Stimulated activated CD8-positive, alpha-beta memory T cell treated with anti-CD3 and anti-CD28 coated beads, Interleukin-12 subunit alpha, Interleukin-12 subunit beta, amount 100 ng/mL, for 4 hours (primary cell): ENCODE measurements around the gene HOXC10.

Experiments
- DNase-seq: peaks from one replicate; pipeline ENCODE4 v3.0.0-alpha.2; 2020; ENCODE audit warnings: low read depth

HOXC10 gene

DNA sequence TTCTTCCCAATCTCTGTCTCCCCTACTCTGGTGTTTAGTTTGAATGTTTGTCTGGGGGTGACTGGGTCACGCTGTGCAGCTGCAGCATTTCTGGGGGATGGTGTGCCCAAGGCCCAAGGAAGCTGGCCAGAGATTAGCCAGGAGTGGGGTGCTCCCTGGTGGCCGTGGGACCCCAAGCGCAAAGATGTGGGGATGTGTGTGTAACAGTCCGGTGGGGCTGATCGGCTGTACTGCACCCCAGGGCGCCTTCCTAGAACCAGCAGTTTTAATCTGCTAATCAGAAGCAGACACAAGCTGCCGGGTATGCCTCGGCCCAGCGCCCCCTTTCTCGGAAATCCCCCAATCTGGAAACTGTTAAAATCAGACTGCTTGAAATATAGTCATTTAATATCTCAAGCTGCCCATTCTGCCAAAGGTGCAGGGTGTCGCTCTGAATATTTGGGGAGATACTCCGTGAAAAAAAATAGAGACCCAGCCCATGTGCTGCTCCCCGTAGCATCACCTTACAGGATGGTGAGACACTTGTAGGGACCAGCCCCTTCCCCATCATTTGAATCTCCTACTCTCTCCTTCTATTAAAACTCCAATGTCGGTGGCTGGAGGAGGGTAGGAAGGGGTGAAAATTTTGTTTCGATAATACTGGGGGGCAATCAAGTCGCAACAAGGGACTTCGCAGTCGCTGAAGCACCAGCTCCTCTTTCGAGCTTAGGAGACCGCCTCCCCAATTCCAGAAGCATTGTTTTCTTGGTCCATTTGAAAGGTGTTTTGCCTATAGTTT, 19.3 kb downstream of the HOXC10 start:
- no peak for DNase-seq

DNA sequence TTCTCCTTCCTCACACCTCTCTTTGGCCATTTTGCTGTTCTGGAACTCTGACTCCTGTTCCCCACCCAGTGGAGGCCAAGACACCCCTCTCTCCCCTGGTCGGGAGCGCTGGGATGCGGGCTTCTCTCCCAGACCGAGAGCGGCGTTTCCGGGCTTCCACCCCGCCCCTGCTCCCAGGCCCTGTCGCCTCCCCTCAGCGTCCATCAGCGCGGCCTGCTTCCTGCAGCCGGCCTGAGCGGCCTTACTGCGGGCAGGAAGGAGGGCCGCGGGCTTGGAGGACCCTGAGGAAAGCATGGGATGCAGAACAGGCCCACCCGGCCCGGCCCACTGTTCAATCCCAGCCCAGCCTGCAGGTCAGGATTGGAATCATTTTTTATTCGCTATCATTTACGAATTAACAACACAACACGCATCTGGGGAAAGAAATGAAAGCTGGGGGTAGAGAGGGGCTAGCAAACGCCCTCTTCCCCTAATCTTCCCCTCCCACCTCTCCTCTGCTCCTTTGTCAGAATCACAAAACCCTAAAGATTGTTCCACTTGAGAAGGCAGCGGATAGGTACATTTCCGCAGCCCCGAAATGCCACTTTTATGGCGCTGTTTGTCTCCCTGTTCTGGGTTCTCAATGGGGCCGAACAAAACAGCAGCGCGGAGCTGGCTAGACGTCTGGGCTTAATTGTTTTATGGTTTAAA, 20.0 kb downstream of the HOXC10 start:
- no peak for DNase-seq

DNA sequence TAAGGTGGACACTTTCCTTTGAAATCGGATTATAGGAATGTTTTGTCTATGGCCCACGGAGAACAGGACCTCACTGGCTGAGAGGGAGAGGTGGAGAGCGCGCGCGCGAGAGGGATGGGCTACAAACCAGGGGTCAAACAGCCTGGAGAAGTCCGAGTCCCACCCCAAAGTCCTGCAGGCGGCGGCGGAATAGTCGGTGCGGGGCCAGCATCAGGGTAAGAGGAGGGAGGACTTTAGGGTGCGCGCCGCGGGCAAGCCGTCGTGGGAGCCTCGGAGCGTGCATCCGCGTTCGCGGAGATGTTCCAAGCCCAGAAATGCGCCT, 20.5 kb downstream of the HOXC10 start:
- DNase-seq = no peak

DNA sequence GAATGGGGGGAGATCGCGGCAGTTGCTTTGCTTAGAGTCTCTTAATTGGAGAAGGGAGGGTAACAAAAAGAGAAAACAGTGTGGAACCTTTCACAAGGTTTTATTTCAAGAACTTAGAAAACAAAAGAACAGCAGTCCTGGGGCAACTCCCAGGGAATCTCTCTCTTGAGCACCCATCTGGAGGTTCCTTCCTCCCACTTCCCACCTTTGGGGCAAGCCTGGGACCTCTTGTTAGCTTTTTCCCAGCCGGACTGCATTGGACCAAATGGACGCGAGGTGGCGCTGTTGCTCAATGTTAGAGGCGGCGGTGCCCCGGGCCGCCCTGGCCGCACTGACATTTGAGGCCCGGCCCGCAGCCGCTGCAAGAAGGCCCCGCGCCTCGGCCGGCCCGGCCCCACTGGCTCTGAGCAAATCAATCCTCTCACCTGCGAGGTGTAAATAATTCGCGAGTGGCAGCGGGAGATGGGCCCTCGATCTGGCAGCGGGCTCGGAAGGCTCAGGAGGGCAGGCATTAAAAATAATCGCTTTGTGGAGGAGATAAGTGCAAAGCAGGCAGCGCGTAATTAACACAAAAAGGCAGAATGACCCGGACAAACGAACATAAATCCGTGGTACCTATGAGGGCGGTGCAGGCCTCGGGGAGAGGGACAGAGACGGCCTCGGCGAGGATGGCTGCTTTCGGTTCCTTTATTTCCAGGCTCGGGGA, 21.1 kb downstream of the HOXC10 start:
- DNase-seq = peak; percentile 64

DNA sequence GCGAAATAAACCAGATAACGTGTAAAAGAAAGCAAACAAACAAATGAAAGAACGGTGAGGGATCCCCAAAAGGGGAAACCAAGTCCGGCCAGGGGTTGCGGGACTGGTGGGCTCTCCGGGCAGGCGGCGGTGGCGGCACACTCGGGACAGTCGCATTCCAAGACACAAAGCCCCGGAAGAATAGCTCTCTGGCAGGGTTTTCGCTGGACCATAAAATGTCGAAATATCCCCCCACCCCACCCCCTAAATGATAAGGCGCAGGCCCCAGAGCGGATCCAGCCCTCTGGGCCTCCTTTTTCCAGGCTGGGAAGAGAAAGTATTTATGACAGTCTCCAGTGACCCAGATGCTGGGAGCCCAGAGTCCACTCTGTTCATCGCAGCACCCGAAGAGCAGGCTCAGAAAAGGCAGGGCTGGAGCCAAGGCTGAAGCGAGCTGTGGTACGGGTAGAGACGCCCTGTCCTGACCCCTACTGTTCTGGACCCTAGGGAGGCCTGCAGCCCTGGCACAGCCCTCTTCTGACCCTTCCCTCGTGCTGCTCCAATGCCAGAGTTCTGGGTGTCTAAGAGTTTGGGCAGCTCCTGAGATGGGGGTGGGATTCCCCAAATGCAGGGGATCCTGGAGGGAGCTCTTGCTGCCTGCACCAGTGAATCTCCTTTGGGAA, 21.7 kb downstream of the HOXC10 start:
- DNase-seq = no peak

DNA sequence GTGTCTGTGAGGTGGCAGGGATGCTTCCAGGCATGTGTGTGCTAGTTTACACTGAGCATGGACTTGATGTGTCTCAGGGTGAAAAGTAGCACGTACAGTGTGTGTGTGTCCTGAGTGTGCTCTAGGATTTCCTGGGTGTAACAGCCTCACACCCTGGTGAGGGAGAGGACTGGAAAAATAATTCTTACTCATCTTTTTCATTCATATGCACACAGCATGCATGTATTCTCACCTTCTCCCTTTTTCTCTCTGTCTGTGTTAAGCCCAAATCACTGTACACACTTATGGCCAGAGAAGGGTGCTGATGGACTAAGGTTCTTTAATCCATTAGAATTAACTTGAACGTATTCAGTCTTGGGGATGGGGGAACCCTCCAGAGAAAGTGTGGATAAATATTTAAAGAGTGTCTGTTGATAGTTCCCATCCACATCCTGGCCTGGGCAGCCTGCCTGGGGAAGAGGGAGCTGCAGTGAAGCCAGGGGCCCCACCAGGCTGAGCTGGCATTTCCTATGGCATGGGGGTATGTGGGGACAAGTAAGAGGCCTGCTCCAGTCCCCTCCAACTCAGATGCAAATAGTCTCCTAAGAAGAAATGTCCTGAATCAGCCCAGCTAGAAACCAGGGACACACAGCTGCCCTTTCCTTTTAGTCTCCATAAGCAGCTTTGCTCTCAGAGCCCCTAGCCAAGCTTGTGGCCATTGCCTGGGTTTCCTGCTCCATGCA, 22.8 kb downstream of the HOXC10 start:
- no peak for DNase-seq

DNA sequence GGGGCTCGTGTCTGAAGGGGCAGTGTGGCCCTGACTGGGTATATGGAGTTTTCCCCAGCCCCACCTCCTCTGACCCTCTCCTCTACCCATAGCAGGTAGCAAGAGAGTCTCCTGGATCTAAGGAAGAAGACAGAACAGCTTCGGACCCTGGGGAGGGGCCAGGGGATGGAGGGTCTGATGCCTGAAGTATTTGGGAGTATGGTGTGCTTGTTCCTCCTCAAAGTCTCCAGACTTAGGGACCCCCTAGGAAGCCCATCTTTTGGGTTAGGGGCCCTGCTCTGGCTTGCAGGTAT, 23.3 kb downstream of the HOXC10 start:
- no peak for DNase-seq

DNA sequence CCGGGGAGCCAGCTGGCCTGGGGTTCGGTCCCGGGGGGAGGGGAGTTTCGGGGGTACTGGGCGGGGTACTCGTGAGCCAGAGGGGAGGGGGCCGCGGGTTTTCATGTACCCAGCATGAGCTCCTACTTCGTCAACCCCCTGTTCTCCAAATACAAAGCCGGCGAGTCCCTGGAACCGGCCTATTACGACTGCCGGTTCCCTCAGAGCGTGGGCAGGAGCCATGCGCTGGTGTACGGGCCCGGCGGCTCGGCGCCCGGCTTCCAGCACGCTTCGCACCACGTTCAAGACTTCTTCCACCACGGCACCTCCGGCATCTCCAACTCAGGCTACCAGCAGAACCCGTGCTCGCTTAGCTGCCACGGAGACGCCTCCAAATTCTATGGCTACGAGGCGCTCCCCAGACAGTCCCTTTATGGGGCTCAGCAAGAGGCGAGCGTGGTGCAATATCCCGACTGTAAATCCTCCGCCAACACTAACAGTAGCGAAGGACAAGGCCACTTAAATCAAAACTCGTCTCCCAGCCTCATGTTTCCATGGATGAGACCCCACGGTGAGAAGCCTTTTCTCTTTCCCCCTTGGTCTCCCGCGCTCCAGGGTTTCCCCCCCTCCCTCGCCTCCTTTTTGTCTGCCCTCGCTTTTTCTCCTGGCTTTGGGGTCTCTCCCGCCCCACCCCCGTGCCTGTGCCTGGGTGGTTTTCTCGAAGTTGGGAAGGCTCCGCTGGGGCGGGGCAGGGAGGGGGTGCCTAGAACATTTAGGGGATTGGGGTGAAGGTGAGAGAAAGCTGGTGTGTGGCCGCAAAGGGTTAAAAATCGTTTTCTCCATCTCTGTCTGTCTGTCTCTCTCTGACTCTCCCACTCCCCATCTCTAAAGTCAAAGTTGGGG, 24.5 kb downstream of the HOXC10 start:
- no peak for DNase-seq

DNA sequence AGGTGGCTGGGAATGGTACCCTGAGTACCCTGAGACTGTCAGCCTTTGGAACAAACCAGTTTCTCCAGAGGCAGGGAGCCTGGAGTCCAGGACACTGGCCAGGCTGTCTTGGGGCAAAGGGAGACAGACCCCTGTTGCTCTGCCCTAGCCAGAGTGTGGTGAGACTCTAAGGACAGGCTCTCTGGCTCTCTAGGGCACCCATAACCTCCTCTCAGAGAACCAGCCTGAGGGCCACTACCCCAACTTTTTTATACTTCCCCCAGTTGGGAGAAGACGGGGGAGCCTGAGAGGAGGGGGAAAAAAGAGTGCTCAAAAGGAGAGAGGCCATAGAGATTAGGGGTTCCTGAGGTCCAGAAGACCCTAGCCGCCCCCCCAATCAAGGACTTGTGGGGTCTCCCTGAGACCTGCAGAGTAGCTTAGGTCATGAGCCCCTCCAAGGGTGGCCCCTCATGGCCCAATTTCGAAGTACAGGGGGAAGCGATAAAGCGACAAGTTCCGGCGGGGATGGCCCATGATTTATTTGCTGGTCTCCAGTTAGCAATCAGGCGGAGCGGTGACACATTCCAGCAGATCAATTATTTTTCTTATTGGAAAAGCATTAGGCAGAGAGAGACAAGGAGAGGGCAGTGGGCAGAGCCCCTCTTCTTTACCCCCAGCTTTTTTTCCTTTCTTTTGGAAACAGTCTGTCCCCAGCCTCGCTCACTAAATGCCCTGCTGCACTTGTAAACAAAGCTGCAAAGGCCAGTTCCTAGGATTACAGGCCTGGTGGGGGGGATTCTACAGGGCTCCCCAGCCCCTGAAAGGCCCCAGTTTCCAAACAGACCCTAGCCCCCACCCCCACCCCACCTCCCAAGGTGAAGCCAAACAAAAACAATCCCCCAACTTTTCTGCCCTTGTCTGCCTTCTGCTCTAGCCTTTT, 25.4 kb downstream of the HOXC10 start:
- no peak for DNase-seq

DNA sequence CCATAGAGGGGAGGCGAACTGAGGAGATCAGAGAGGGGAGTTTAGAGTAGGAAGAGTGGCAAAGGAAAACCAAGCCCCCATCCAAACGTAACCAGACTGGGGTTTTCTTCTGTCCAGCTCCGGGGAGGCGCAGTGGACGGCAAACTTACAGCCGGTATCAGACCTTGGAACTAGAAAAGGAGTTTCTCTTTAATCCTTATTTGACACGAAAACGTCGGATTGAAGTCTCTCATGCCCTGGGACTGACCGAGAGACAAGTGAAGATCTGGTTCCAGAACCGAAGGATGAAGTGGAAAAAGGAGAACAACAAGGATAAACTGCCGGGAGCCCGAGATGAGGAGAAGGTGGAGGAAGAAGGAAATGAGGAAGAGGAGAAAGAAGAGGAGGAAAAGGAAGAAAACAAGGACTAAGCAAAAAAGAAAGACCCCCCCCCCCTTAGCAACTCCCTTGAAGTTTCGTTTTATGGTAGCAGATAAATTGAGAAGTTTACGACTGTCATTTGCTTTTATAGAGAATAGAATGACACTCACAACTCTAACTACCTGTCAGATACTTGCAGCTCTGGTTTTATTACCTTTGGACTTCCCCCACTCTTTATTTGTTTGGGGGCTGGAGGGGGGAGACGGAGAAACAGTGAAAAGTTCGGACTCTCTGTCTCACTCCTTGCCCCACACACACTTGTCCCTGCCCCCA, 26.2 kb downstream of the HOXC10 start:
- no peak for DNase-seq

DNA sequence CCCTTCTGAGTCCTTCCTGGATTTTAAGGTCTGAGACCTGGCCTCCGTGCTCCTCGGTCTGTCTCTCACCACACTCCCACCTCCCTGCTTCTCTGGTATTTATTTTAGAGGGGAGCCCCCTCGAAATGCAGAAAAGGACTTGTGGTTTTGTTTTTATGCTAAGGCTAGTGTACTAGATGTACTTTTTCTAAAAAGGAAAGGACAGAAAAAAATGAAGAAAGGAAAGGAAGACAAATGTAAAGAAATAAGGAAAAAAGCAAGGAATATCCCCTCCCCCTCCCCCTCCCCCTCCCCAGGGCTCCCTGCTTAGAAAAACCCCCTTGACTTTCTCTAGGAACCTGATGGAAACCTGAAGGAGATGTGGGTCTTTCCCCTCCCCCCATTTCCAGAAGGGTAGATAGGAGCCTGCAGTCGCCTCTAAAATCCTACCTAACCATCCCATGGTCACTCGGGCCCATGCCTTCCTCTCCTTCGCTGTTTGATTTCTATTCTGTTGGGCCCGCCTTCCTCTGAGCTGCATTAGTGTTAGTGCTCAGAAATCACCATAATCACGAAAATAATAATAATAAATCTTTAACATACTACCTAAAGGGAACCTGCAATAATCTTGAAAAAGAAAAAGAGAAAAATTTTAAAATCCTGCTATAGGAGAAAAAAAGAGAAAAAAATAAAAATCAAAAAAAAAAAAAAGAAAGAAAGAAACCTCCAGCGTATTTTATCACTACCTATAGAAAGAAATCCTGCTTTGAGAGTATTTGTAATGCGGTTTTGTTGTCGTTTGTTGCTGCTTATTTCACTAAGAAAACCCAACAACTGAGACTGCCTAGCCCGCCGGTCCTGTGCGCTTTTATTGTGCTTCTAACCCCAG, 27.0 kb downstream of the HOXC10 start:
- DNase-seq = no peak

DNA sequence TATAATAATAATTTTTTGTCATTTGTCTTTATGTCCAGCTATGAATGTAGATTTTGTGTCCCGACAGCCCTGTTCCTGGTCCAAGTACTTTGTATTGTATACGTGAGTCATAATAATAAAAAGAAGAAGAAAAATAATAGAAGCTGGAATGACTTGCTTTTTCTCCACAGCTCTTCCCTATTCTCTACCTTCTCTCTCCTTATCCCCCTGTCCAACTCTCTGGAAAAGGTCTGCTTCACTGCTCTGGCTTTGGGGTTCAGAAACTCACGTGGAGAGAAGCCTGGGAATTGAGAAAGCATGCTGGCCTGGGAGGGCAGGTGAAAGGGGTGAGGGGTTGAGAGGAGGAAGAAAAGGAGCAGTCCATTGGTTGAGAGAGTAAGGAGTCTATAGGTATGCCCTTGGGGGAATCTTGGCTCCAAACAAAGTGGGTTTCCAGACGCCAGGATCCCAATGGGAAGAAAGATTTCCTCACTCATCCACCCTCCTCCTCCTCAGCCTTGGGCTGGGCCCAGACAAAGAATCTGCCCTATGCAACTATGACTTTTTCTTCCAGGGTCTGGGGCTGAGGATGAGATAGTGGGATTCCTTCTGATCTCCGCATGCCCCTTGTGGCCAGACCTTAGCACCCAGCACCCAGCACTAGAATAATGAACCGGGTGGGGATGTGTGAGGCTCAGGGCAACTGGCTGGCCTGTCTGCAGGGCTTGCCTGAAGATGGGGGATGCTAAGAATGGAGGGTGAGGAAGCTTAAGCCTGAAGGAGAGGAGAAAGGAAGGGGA, 27.9 kb downstream of the HOXC10 start:
- DNase-seq = no peak

DNA sequence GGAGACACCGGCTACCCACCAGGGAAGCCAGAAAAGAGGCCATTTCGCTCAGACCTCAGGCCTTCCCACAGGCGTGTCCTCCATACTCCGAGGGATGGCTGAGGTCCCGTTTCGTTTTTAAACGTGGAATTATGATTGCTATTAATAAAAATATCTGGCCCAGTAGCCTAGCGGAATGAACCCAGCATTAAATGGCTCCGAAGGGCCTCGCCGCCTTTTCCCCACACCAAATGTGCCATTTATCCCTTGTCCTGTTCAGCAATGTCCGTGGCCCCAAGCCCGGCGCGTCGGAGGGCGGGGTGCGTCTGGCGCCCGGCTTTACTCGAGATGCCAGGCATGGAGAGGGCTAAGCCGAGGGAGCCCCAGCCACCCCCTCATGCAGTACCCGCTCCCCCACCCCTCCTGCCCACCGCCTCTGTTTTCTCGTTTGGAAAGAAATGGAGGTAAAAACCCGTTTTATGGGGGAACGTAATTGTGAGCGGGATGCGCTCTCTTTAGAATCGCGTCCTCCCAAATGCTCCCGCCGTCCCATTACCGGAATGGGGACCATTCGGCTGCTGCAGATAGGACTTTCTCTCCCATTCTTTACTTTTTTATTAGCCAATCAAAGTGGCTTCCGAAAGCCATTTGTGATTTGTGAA, 29.6 kb downstream of the HOXC10 start:
- DNase-seq = no peak

DNA sequence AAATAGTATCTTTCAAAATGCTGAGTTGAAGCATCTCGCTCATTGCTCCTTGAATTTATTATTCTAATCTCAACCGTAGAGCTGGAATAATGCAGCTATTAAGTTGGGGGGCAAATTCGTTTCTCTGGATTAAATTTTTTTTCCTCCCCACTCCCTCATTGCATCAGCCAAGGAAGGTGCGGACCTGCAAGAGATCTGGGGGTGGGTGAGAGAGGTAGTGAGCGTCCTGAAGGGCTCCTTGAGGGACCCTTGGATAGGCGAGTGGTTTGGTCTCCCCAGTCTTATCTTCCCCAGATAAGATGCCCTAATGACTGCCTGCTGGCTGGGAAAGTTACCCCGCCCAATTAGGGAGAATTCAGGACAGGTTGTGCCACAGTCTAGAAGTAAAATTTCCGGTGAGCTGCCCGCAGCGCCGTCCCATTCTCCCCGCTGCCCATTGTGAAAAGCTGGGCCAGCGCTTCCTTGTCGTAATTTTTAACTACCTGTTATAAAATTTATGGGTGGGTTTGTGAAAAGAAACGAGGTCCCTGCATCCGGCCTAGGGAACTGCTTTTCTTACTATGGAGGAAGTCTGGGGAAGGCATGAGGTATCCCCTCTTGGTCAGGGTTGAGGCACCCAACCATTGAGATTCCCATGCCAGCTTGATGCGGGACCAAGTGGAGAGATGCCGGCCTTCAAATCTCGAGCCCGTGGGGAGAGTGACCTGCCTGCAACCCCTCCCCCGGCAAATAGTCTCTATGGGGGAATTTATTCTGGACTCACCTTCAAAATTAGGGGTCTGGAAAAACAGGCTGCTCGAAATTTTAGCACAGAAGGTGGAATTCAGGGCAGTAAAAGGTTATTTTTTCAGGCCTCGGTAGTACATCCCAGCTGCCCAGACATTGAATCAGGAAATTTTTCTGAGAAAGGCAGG, 30.3 kb downstream of the HOXC10 start:
- no peak for DNase-seq

DNA sequence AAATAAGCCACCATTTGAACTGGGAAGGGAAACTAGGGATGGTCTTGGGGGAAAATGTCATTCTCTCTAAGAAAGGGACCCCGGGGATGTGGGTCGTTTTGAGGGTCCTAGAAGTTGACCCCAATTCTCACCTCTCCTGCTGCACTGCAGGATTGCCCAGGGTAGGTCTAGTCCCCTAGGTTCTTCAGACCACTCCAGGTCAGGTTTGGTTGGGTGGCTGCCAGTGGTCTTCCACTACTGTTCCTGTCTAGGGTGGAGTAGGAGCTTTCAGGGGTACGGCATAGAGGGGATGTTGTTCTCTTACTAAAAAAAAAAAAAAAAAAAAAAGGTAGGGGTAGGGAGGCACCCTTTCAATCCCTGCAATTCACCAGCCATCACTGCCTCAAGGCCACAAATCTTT, 31.1 kb downstream of the HOXC10 start:
- no peak for DNase-seq

DNA sequence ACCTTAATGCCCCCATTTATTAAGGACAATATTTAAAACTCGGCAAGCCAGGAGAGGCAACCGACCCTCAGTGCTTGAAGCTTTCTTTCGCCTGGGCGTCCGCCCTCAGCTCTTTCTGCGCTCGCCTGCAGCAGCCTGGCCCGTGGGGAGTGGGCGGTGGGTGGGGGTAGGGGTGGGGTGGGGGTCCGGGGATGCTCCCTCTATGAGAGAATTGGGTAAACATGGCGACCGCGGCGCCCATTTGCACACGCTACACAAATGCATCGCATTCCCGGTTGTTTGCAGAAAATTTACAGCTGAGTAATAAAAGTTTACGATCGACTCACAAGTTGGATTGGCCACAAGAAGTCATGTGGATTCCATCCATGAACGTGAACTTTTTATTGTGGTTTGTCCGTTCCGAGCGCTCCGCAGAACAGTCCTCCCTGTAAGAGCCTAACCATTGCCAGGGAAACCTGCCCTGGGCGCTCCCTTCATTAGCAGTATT, 31.6 kb downstream of the HOXC10 start:
- no peak for DNase-seq
